ENCODE measurements around the gene LILRA5.

GRCh38 chr19:54332149-54332548 is 19.2 kb upstream of the LILRA5 start:
- TF ChIP-seq YY1 (IDR thresholded peaks at IDR 0.05; ENCODE audit: insufficient read depth, insufficient read length) (no peak), ZNF274 (IDR thresholded peaks at IDR 0.05; ENCODE audit: low read depth, low read length) (no peak), SUZ12 (IDR thresholded peaks at IDR 0.05; ENCODE audit: extremely low read depth, insufficient read depth, insufficient read length) (no peak)
